GM18907 (cell line): Measurements from ENCODE around the gene TTC6.

Experiments
- ATAC-seq: cut with Tn5 transposase; IDR thresholded peaks from one replicate; pipeline ENCODE4 v1.9.1; 2021; ENCODE audit warnings: mild to moderate bottlenecking, moderate library complexity; ENCODE audit not compliant: unreplicated experiment

Gene TTC6

DNA sequence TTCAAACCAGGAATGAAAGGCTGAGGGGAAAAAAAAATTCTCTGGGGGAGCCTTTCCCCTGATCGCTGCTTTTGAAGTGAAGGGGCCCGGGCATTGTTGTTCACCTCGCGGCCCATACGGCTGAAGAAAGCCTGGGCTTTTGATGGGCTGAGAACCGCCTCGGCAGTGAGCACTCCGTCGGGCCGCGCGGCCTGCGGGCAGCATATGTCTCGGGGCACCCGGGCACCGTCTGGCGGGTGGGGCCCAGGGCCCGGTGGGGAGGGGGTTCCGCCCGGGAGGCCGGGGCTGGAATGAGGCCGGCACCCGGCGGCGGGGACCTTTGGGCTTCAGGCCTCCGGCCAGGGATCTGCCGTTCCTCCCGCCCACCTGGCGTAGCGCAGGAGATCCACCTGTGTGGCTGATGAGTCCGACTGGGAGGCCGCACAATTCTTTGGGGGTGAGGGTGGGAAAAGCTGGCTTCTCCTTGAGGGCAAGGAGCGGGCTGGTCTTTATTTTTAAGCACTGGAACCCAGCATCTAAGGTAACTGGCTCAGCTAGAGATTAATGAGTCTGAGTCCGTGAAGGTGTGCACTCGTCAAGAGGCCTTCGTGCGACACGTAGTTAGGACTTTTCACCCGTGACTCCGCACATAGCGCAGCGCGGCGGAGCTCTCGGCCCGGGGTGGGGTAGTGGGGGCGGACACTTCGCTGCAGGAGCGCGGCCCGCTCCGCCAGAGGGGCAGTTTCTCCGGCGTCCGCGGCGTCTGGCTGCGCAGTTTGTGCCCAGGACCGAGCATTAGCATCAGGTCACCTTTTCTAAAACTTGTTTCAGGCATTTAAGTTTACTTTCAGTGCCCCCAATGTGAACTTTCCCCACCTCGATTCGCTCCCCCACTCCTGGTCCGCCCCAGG, 11.0 kb upstream of the TTC6 start:
- no peak for ATAC-seq

DNA sequence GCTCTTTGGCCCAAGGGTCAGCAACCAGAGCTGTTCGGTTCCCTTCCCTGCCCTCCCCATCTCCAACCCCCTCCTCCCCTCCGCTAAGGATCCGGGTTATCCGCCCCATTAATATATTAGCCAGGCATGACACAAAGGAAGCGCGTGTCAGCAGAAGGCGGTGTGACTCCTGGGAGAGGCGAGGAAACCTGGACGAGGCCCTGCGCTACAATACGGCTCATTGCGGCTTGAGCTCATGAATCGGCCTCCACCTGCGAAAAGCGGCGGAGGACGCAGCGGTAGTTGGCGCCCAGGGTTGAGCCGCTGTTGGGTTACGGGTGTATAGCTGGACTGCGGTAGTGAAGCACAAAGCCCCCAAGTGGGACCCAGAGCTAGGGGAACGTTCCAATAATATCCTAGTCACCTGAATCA, 10.3 kb upstream of the TTC6 start:
- ATAC-seq = no peak

GRCh38 chr14:37585971-37586796, 9.2 kb upstream of the TTC6 start:
- ATAC-seq = no peak

GRCh38 chr14:37586797-37587130, 8.7 kb upstream of the TTC6 start:
- ATAC-seq = no peak

GRCh38 chr14:37587131-37587803, 8.2 kb upstream of the TTC6 start:
- no peak for ATAC-seq

DNA sequence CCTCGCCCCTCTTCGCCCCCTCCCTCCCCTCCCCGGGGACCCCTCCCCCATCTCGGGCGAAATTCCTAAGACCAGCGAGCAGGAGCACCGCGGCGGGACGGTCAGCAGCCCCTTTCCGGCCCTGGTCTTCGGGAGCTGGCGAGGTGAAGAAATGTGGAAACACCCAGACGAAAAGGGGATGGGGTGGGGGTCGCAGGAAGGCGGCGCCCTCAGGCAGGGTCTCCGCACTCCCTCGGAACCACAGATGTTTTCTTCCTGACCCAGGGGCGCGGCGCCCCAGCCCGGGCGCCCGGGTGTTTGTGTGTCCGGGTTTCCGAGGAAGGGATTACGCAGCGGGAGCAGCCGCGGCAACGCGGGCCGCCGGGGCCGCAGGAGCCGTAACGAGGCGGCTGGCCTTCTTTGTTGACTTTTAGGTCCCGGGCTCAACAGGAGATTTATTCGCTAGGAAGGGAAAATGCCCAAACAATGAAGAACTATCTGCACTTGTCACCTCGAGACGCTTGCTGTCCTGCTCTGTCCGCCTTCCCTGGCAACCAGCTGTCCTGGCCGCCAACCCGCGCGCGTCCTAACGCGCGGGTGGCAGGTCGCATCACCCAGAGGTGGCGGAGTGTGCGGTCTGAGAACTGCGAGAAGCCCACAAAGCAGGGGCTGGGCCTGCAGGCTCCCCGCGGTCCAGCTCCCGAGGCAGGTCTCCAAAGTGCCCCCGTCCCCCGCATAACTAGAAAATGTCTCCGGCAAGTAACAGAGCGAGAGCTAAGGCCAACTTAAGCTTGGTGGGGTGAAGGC, 7.4 kb upstream of the TTC6 start:
- ATAC-seq = no peak

DNA sequence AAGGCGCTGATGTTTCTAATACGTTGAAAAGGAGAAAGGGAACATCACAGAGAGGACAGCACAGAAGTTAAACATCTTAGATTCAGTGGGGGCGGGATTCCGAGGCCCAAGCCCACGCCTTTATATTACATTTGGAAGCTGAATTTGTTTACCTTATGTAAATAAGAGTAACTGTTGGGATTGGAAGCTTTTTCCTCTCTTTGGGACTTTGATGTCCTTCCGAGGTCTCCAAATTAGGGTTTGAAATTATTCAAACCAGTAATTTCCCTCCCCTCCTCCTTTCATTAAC, 6.8 kb upstream of the TTC6 start:
- no peak for ATAC-seq

DNA sequence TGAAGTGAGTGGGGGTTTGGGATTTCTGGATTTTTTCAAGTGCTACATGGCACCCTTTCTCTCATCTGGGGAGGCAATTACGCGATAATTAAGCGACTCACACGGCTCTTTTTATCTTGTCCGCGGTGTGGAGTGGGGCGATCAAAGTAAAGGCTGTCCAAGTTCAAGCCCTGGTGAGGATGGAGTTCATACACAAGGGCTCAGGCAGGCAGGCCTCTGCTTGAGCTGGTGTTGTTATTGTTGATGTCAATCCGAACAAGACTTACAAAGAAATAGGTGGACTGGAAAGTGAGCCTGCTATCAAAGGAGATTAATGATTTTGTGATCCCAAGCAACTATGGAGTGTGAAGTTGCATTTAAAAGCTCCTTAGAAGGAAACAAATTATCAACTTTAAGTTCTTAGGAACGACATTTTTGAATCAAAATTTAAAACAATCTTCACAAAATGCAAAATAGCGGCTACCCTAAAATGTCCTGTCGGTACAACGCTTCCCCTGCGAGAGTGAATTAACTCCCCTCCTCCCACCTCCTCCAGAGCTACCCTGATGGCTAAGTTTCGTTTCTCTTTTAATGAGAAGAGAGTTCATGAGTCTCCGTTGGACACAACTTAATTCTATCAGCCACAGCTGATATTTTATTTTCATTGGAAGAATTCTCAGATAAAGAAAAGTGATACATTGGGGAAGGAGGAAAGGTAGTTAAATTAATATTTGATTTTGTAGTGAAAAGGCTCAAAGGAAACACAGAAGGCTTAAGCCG, 6.3 kb upstream of the TTC6 start:
- no peak for ATAC-seq

- no peak for ATAC-seq
Measured at GRCh38 chr14:37589715-37590427, 5.6 kb upstream of the TTC6 start.

- no peak for ATAC-seq
Measured at GRCh38 chr14:37590428-37591139, 4.8 kb upstream of the TTC6 start.

GRCh38 chr14:37591311-37591940, 4.0 kb upstream of the TTC6 start:
- ATAC-seq = no peak

GRCh38 chr14:37591941-37592481, 3.4 kb upstream of the TTC6 start:
- ATAC-seq = no peak

DNA sequence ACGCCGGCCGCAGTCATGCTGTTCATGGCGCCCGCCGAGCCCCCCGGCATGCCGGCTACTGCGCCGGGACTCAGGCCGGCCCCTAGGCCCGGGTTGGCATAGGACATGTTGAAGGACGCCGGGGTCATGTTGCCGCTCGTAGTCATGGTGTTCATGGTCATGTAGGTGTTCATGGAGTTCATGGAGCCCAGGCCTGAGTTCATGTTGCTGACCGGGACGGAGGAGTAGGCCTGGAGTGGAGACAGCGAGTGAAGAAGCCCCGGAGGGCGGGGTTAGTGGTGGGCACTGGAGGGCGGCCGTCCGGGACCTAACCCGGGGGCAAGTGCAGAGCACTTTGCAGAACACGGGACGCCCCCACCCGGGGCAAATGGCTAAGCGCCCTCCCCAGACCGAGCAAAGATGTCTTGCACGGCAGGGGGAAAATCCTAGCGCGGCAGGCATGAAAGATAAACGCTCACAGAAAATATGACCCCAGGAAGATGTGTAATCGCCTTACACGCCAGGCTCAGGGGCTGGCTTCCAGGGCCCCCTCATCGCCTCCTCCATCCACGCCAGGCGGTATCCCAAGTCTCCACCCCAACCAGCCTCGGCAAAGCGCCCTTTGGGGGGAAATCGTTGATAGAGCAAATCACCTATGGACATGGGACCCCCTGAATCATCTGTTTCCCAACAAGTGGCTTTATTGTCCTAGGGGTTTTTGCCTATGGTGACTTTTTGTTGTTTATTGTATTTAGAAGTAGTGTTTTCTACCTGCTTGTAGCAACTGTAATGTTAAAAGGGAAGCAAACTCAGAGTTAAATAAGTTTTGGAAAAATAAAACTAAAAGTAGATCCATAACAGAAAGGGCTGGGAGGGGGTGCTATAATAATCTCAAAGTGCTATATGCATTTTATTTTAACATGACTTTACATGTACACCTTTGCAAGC, 2.7 kb upstream of the TTC6 start:
- no peak for ATAC-seq

DNA sequence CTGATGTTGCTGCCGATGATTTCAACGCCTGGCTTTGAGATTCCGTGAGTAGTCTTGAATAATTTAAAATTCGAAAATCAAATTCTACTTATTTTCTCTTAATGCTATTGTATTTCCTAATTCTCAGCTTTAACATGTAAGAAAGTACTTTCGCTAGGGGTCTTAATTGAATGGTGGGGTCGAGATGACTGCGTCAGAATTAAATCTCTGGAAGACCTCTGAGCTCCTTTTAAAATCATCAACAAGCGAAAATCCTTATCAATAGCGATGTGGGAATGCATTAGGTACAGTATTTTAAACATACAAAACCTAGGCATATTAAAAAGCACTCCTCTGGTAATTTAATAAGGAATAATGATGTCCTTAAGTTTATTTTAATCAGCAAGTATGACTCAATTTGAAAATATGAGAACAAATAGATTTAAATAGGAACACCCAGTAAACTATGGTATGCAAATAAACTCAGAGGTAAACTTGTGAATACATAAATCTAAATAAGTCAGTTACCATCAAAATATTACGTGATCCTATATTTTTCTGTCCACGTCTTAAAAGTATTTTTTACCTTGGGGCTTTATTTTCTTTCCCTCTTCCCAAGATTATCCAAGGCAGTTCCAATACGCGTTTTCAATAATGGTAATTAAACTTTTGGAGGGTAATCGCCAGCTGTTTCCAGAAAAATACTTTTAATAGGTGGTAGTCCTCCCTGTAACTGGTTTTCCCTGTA, 1.8 kb upstream of the TTC6 start:
- ATAC-seq = no peak

DNA sequence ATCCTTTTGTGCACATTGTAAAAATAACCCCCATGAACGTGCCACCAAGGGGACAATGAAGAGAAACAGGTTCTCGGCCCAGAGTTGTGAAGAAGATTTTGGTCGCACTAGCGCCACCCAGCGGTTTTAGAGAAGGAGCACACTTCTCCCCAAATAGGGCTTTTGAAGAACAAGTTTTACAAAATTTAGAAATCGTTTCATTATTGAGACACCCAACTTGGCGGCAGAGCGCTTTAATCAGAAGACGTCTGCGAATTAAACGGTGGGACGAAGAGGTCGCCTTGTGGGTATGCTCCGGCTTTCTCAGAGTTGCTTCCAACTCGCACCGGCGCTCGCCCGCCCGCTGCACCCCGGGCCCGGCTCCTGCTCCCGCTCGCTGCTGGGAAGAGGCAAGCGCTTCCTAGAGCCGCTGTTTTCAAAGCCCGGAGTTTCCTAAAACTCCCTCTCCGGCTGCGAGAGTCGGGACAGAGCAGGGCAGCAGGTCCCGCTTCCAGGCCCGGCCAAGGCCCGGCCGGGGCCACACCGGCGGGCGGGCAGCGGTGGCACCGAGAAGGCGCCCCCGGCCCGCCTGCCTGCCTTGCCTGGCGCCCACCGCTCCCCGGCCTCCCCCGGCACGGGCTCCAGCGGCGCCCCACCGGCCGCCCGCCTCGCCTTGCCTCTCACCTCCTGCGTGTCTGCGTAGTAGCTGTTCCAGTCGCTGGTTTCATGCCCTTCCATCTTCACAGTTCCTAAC, 1.0 kb upstream of the TTC6 start:
- ATAC-seq = no peak
